AG04449 (cell line): Measurements from ENCODE around the gene ABCC6.
"Not testable (repeated sequence)": the region's sequence is repeated elsewhere in the genome, so short reads cannot be mapped to it uniquely, and the experiment has no call there.

Experiments used
- CTCF ChIA-PET: fragments of 350-600 bp; formaldehyde crosslinking; extraction: SDS; loops from one replicate; lab custom pipeline; 2021; ENCODE audit warnings: antibody characterized with exemption; lab: Yijun Ruan, JAX
- POLR2A ChIA-PET: fragments of 400-600, 350-600 bp; formaldehyde crosslinking; extraction: SDS; loops from one replicate; lab custom pipeline; 2020; ENCODE audit warnings: antibody characterized with exemption, inconsistent platforms; lab: Yijun Ruan, JAX
- DNase-seq: peaks from one replicate; pipeline ENCODE4 v3.0.0-alpha.2; 2010; ENCODE audit warnings: low read depth, low spot score
- H3K4me3 ChIP-seq: 2 replicates; pipeline ENCODE4 v1.5.1; 2011; ENCODE audit warnings: low read depth, mild to moderate bottlenecking, control low read depth, low read length
- CTCF ChIP-seq: IDR thresholded peaks from one replicate; pipeline ENCODE4 v1.5.1; 2011; ENCODE audit warnings: mild to moderate bottlenecking, moderate library complexity, low read length, control low read depth, inconsistent platforms; ENCODE audit not compliant: insufficient read depth; ENCODE audit errors: missing control alignments

ABCC6 gene

GRCh38 chr16:16185095-16185494 lies 38.2 kb downstream of the ABCC6 start:
- DNase-seq = no peak
- TF ChIP-seq CTCF = no peak
- CTCF ChIA-PET = interaction anchor here (1.2 to 2.0 kb wide), 2 partner anchors 10 to 14 kb away, joined by 3 to 6 read pairs; no protein-coding TSS in a partner anchor
- POLR2A ChIA-PET = no interaction called here
- H3K4me3 ChIP-seq = no peak overlapping the region

GRCh38 chr16:16184594-16184993 lies 38.7 kb downstream of the ABCC6 start:
- CTCF ChIA-PET = no interaction called here
- DNase-seq = no peak
- no peak overlapping the region for H3K4me3 ChIP-seq
- no peak for TF ChIP-seq CTCF
- POLR2A ChIA-PET = no interaction called here

GRCh38 chr16:16183562-16183961 lies 39.7 kb downstream of the ABCC6 start:
- TF ChIP-seq CTCF = no peak
- DNase-seq = no peak
- no peak overlapping the region for H3K4me3 ChIP-seq
- ChIA-PET POLR2A (no interaction called here), CTCF (interaction anchor here (1.0 kb wide), 1 partner anchor 11 kb away, joined by 5 read pairs; no protein-coding TSS in a partner anchor)

- TF ChIP-seq CTCF = no peak
- ChIA-PET POLR2A (no interaction called here), CTCF (interaction anchor here (1.0 kb wide), 1 partner anchor 11 kb away, joined by 5 read pairs; no protein-coding TSS in a partner anchor)
These were observed 40.4 kb downstream of the ABCC6 start for GRCh38 chr16:16182918-16183317.

GRCh38 chr16:16181748-16182147 lies 41.5 kb downstream of the ABCC6 start:
- POLR2A ChIA-PET, DNase-seq: not testable (repeated sequence)

More at GRCh38 chr16:16182918-16183317, 40.4 kb downstream of the ABCC6 start:
- no peak overlapping the region for H3K4me3 ChIP-seq
- DNase-seq = no peak

GRCh38 chr16:16178455-16179162 lies 44.7 kb downstream of the ABCC6 start:
- ChIA-PET CTCF (interaction anchor here (3.3 kb wide), 1 partner anchor 9 kb away, joined by 17 read pairs; no protein-coding TSS in a partner anchor), POLR2A (no interaction called here)
- no peak for TF ChIP-seq CTCF

More at GRCh38 chr16:16181748-16182147, 41.5 kb downstream of the ABCC6 start:
- CTCF ChIA-PET = interaction anchor here (1.4 kb wide), 1 partner anchor 426 kb away, joined by 3 read pairs; no protein-coding TSS in a partner anchor
- H3K4me3 ChIP-seq = not testable (repeated sequence)

More at GRCh38 chr16:16178455-16179162, 44.7 kb downstream of the ABCC6 start:
- H3K4me3 ChIP-seq = no peak overlapping the region
- no peak for DNase-seq
